GM12874 (cell line): ENCODE results near the gene MGLL.

Experiments used
- TF ChIP-seq, protein P1 (sequence below): IDR thresholded peaks from 2 replicates; pipeline ENCODE4 v1.5.1; 2011; ENCODE audit warnings: low read depth, mild to moderate bottlenecking, control low read depth, low read length, moderate library complexity; ENCODE audit not compliant: insufficient read depth

The MGLL gene

DNA sequence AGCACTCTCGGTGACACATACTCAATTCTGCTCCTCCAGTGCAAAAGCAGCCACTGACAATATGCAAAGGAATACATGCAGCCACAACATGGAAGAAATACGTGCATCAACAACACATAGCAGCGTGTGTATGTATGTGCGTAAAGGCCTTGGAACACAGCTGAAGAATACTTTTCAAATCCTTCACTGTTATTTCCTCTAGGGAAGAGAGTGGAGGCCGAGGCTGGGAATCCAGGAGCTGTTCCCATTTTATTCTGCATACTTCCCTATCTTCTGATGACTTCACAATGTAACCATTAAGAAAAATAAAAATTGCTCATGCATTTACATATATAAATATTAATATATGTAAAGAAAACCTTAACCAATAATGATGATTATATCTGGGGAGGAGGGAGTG is 36.6 kb upstream of the MGLL start:
- TF ChIP-seq, protein P1, sequence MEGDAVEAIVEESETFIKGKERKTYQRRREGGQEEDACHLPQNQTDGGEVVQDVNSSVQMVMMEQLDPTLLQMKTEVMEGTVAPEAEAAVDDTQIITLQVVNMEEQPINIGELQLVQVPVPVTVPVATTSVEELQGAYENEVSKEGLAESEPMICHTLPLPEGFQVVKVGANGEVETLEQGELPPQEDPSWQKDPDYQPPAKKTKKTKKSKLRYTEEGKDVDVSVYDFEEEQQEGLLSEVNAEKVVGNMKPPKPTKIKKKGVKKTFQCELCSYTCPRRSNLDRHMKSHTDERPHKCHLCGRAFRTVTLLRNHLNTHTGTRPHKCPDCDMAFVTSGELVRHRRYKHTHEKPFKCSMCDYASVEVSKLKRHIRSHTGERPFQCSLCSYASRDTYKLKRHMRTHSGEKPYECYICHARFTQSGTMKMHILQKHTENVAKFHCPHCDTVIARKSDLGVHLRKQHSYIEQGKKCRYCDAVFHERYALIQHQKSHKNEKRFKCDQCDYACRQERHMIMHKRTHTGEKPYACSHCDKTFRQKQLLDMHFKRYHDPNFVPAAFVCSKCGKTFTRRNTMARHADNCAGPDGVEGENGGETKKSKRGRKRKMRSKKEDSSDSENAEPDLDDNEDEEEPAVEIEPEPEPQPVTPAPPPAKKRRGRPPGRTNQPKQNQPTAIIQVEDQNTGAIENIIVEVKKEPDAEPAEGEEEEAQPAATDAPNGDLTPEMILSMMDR = no peak

DNA sequence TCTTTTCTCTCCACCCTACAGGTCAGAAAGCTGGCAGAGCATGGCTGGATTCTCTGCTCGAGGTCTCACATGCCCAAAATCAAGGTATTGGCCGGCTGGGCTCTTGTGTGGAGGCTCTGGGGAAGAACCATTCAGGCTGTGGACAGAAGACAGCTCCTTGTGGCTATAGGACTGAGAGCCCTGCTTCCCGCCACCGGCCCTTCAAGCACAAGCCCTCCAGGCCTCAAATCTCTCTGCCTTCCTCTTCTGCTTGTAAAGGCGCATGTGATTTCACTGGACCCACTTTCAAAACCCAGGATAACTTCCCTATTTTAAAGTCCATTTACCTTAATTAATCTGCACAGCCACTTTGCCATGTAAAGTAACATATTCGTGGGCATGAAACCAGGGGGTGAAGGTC is 36.2 kb upstream of the MGLL start:
- TF ChIP-seq, protein P1 = no peak

DNA sequence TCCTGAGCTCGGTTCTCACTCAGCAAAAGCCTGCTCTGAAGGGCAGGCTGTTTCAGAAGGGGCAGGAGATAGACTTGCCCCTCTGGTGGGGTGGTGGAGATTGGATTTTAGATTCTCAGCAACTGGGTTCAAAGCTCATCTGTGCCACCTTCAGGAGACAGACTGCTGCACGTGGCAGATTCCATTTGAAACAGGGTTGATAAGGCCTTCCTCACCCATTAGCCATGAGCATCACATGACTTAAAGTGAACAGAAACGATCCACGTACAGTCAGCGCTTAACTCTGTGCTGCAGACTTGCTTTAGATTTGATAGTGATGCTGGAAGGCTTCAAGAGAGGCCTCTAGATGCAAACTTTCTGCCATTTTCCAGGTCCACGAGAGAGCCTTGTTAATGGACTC is 35.0 kb upstream of the MGLL start:
- TF ChIP-seq, protein P1 = peak; percentile 22; the same call in 1 of the 2 replicates

DNA sequence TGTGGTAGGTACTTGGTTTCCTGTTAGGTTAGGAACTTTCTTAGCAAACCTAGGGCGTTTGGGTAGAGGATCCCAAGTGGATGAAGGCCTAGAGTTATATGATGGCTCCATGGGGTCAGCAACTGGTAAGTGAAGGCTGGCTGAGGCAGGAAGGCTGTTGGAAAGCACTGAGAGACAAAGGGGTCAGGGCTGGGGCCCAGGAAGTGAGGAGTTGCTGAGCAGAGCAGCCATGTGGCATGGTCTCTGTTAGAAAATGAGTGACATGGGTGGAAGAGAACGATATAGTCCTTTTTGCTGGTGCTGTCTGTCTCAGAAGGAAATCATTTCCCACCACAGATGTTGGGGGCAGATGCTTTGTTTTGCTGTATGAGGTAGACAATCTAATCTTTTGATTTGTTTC is 34.5 kb upstream of the MGLL start:
- TF ChIP-seq, protein P1 = no peak

DNA sequence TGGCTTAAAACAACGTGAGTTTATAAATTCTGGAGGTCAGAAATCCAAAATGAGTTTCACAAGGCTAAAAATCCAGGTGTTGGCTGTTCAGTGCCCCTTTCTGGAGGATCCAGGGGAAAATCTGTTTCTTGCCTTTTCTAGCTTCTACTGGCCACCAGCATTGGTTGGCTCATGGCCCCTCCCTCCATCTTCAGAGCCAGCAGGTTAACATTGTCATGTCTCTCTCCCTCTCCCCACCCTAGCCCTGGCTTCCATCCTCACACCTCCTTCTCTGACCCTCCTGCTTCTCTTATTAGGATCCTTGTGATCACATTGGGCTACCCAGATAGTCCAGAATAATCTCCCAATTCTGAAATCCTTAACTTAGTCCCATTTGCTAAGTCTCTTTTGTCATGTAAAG is 32.9 kb upstream of the MGLL start:
- TF ChIP-seq, protein P1 = no peak

DNA sequence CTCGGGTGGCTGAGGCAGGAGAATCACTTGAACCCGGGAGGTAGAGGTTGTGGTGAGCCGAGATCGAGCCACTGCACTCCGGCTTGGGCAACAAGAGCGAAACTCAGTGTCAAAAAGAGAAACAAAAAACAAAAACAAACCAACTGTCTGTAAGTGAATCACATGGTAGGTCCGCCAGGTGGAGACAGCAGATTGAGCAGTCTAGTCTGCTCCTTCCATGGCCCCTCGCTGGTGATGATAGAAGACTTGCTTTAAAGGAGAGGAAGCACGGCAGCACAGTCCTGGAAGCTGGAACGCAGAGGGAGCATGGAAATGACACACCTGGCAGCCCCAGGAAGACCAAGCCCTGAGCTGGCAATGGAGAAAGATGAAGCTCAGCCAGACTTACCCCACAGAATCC is 31.4 kb upstream of the MGLL start:
- TF ChIP-seq, protein P1 = no peak

DNA sequence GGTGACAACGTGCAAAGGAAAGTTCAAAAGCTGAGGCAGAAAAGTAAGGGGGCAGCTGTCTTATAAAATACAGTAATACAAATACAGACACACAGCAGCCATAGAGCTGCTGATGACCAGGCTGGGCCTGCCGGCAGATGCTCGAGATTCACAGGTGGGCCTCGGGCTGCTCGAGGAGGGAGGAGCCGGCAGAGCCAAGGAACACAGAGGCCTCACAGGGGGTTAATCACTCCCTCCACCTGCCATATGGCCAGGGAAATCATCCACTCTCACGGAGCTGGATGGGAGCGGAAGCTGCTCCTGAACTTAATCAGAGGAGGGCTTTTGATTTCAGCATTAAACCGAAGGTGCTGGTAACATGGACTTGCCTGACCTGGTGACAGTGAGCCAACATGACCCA is 29.6 kb upstream of the MGLL start:
- TF ChIP-seq, protein P1 = no peak

DNA sequence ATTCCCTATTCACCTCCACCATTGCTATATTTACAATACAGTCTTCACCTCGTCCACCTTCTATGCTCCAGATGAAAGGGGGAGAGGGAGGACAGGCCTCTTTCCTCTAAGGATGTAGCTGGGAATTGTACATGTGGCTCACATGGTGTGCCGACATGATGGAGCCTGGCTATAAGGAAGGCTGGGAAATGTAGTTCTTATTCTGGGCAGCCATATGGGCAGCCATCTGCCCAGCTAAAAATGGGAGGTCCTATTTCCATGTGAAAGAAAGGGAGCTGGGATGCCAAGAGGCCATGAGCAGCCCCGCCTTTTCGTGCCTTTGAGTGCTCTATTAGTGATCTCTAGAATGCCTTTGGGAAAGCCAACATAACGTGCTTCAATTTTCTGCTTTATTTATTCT is 27.1 kb upstream of the MGLL start:
- TF ChIP-seq, protein P1 = no peak
